HG02973 (cell line): ENCODE data around the gene CCDC59.

Experiments used
- ATAC-seq: cut with Tn5 transposase; IDR thresholded peaks from one replicate; pipeline ENCODE4 v1.9.1; 2021; ENCODE audit warnings: moderate library complexity; ENCODE audit not compliant: unreplicated experiment

Gene CCDC59

DNA sequence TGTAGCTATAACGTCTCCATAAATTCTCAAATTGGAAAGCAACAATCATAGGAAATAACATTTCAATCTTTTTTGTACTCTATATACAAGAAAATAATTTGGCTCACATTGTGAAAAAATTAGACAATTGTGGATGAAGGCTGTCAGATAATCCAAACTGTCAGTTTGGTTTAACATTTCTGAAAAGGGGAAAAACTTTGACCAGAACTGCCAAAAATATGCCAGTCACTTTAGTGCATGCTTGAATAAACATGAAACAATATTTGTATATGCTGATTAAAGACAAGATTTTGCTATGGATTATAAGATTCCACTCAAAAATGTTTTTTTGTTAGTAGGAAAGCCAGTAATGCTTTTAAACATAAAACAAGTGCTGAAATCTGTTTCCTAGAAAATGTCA lies 38.9 kb downstream of the CCDC59 start:
- ATAC-seq = no peak

DNA sequence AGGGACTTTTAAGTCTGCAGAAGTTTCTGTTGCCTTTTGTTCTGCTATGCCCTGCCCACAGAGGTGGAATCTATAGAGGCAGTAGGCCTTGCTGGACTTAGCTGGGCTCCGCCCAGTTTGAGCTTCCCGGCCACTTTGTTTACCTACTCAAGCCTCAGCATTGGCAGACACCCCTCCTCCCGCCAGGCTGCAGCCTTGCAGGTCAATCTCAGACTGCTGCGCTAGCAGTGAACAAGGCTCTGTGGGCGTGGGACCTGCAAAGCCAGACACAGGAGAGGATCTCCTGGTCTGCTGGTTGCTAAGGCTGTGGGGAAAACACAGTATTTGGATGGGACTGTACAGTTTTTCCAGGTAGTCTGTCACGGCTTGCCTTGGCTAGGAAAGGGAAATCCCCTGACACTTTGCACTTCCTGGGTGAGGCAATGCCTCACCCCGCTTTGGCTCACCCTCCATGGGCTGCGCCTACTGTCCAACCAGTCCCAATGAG lies 43.7 kb downstream of the CCDC59 start:
- ATAC-seq = no peak
